Aorta (tissue), 5 donors: Measurements from ENCODE around the gene MRPS6. TPM values are rescaled to one million over a fixed set of nuclear protein-coding genes. Genes with fewer than 3 reads are reported as not detected.

ENCODE experiments used
- ATAC-seq: fragments of 200-7000 bp; cut with Tn5 transposase; one replicate; pipeline ENCODE4 v1.9.1; 2022; ENCODE audit warnings: moderate library complexity; ENCODE audit not compliant: low FRiP score
- DNase-seq, 2 donors: peaks; one replicate each; pipeline ENCODE4 v3.0.0-alpha.2; 2020
- H3K27ac ChIP-seq, 2 donors: one replicate each; pipeline ENCODE4 v1.5.1; 2013; ENCODE audit warnings: low read length in 2 of 2, mild to moderate bottlenecking in 2 of 2, moderate library complexity in 2 of 2, control low read depth in 1 of 2, inconsistent platforms in 1 of 2, low read depth in 1 of 2
- H3K27me3 ChIP-seq, 2 donors: one replicate each; pipeline ENCODE4 v1.6.1; 2013; ENCODE audit warnings: control low read depth in 1 of 2, low read length in 1 of 2, mild to moderate bottlenecking in 1 of 2, moderate library complexity in 1 of 2; ENCODE audit not compliant: insufficient read depth in 2 of 2, control insufficient read depth in 1 of 2
- H3K36me3 ChIP-seq, 2 donors: one replicate each; pipeline ENCODE4 v1.6.1; 2013; ENCODE audit warnings: control low read depth in 1 of 2, low read length in 1 of 2, mild to moderate bottlenecking in 1 of 2; ENCODE audit not compliant: insufficient read depth in 2 of 2, control insufficient read depth in 1 of 2
- H3K4me1 ChIP-seq, 2 donors: one replicate each; pipeline ENCODE4 v1.6.1; 2013; ENCODE audit warnings: low read length in 2 of 2, control low read depth in 1 of 2, mild to moderate bottlenecking in 1 of 2, moderate library complexity in 1 of 2; ENCODE audit not compliant: insufficient read depth in 2 of 2, control insufficient read depth in 1 of 2
- H3K4me3 ChIP-seq, 2 donors: one replicate each; pipeline ENCODE4 v1.5.1; 2013; ENCODE audit warnings: low read length in 2 of 2, control low read depth in 1 of 2, mild to moderate bottlenecking in 1 of 2
- H3K9me3 ChIP-seq: one replicate; pipeline ENCODE4 v1.6.1; 2013; ENCODE audit warnings: mild to moderate bottlenecking, low read length; ENCODE audit not compliant: control insufficient read depth
- WGBS, 2 donors: extraction: QIAGEN DNeasy Blood & Tissue Kit; methylation state at CpG; one replicate each; pipeline ENCODE4 v1.1.7; 2013; 5-methylcytosine and 5-hydroxymethylcytosine counted together
- intact Hi-C, 2 donors: fragments of 100-400 bp; cut with DNase I; formaldehyde crosslinking; loops; one replicate each; pipeline versions ENCODE4 v1.14.2 to v1.15.0; 2022
- polyA plus RNA-seq, 2 donors: library from polyadenylated mRNA; stranded (reverse); fragments of 200-250 nt; gene quantifications; one replicate each; pipeline ENCODE4 v1.2.3, GENCODE V29; 2013
- total RNA-seq, 2 donors: library from RNA; stranded (reverse); fragmentation: NEBNext Ultra II Directional; extraction: Animal tissue kit (Norgen Biotek cat#: 25700); gene quantifications; one replicate each; pipeline ENCODE4 v1.2.1, GENCODE V29; 2021
- donor health status: healthy with polysubstance abuse.
- donor health status: Bipolar disorder and iron deficiency.
- donor health status: DM: no; HTN: no; CAD: no.
- donor health status: DM: no; HTN: no; CAD: no.
- donor health status: DM: yes; HTN: yes; CAD: no.

MRPS6 gene
- total and polyA plus RNA-seq, 4 donors, result 78.4 to 137 (median 106) TPM

GRCh38 chr21:34135330-34135729 lies 62.0 kb downstream of the MRPS6 start:
- no peaks in the 10 kb centered on the region for H3K36me3 ChIP-seq
- intact Hi-C loops, result no loop called here
- DNase-seq (no peak), ATAC-seq (no peak)
- no peak overlapping the region for H3K27ac ChIP-seq
- peaks cover 2 to 19% of the 10 kb centered on the region in 2 donors for H3K4me1 ChIP-seq
- H3K4me3 ChIP-seq, result no peak overlapping the region
- WGBS, 2 donors, result 87 to 92% methylated on average over 5 of the region's 5 CpGs
- H3K9me3 ChIP-seq, result no peaks in the 10 kb centered on the region
- no peaks in the 10 kb centered on the region for H3K27me3 ChIP-seq

GRCh38 chr21:34141373-34141772 lies 68.0 kb downstream of the MRPS6 start:
- no peak for DNase-seq
- peaks cover 0 to 4% of the 10 kb centered on the region in 2 donors for H3K36me3 ChIP-seq
- no peaks in the 10 kb centered on the region for H3K9me3 ChIP-seq
- H3K27ac ChIP-seq, result no peak overlapping the region
- no peak for ATAC-seq
- no peak overlapping the region for H3K4me3 ChIP-seq
- 93 to 98% methylated on average over 4 of the region's 4 CpGs for WGBS, 2 donors
- H3K27me3 ChIP-seq, result no peaks in the 10 kb centered on the region
- intact Hi-C loops, result no loop called here
- peaks cover 0 to 4% of the 10 kb centered on the region in 2 donors for H3K4me1 ChIP-seq

GRCh38 chr21:34143685-34144182 lies 70.4 kb downstream of the MRPS6 start:
- WGBS, 2 donors, result 87 to 91% methylated on average over 13 of the region's 13 CpGs
- DNase-seq (no peak), ATAC-seq (no peak)
- Histone ChIP-seq H3K4me3 (no peak overlapping the region), H3K27ac (no peak overlapping the region), H3K36me3 (peaks cover 0 to 4% of the 10 kb centered on the region in 2 donors), H3K9me3 (no peaks in the 10 kb centered on the region), H3K27me3 (no peaks in the 10 kb centered on the region), H3K4me1 (peaks cover 3 to 4% of the 10 kb centered on the region in 2 donors)
- intact Hi-C loops, result no loop called here

GRCh38 chr21:34144224-34144623 lies 70.8 kb downstream of the MRPS6 start:
- Histone ChIP-seq H3K4me1 (peaks cover 3 to 4% of the 10 kb centered on the region in 2 donors), H3K9me3 (no peaks in the 10 kb centered on the region), H3K27ac (no peak overlapping the region), H3K4me3 (no peak overlapping the region), H3K36me3 (peaks cover 0 to 4% of the 10 kb centered on the region in 2 donors), H3K27me3 (no peaks in the 10 kb centered on the region)
- 87 to 89% methylated on average over 6 of the region's 6 CpGs for WGBS, 2 donors
- DNase-seq (no peak), ATAC-seq (no peak)
- intact Hi-C loops, result no loop called here

DNA sequence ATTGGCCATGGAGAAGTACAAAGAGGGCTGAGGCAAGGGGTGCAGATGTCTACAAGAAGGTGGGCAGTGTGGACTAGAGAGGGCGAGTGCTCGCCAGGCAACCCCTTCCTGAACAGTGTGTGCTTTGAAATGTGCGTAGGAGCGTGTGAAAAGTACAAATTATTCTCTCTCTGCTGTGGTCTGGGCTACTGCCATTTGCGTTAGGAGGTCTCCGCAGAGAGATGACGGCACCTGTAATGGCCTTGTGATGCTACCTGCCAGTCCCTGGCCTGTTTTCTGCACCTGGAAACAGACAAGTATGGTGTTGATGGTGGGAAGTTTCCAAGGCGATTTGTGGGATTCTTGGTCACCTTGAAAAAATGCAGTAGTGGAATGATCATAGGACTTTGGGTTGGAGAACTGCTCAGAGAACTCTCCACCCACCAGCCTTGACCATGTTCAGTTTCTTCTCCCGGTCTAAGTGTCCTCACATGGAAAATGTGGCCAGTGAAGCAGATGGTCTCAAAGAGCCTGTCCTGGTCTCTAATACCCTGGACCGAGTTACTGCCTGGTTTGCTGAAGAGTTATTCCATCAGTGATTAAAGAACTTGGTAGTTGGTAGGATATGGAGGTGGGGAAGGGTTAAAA lies 74.5 kb downstream of the MRPS6 start:
- peaks cover 3 to 4% of the 10 kb centered on the region in 2 donors for H3K4me1 ChIP-seq
- no peaks in the 10 kb centered on the region for H3K27me3 ChIP-seq
- DNase-seq (no peak), ATAC-seq (no peak)
- no peaks in the 10 kb centered on the region for H3K9me3 ChIP-seq
- no peak overlapping the region for H3K27ac ChIP-seq
- peaks cover 0 to 3% of the 10 kb centered on the region in 2 donors for H3K36me3 ChIP-seq
- no peak overlapping the region for H3K4me3 ChIP-seq
- intact Hi-C loops, result no loop called here
- WGBS, 2 donors, result 73 to 76% methylated on average over 10 of the region's 10 CpGs

DNA sequence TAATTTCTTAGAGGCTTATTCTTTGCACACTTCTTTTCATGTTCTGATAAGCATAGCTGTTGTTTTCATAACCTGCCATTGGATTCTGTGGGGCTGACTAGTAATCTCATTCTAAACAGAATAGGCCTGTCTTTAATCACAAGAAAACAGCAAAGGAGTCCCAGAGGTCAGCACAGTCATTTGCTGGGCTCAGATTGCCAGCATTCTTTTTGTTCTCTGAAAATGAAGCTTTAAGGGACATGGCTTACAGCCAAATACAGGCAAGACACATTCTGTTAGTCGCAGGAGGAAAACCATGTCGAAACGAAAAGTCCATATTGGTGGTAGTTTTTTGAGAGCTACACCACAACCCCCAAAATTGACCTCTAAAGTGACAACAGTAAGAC lies 75.0 kb downstream of the MRPS6 start:
- Histone ChIP-seq H3K4me3 (no peak overlapping the region), H3K27ac (no peak overlapping the region), H3K9me3 (no peaks in the 10 kb centered on the region), H3K4me1 (peaks cover 3 to 4% of the 10 kb centered on the region in 2 donors), H3K27me3 (no peaks in the 10 kb centered on the region), H3K36me3 (no peaks in the 10 kb centered on the region)
- 8 to 16% methylated on average over 3 of the region's 3 CpGs for WGBS, 2 donors
- ATAC-seq, result no peak
- intact Hi-C loops, result no loop called here
- DNase-seq, result no peak

DNA sequence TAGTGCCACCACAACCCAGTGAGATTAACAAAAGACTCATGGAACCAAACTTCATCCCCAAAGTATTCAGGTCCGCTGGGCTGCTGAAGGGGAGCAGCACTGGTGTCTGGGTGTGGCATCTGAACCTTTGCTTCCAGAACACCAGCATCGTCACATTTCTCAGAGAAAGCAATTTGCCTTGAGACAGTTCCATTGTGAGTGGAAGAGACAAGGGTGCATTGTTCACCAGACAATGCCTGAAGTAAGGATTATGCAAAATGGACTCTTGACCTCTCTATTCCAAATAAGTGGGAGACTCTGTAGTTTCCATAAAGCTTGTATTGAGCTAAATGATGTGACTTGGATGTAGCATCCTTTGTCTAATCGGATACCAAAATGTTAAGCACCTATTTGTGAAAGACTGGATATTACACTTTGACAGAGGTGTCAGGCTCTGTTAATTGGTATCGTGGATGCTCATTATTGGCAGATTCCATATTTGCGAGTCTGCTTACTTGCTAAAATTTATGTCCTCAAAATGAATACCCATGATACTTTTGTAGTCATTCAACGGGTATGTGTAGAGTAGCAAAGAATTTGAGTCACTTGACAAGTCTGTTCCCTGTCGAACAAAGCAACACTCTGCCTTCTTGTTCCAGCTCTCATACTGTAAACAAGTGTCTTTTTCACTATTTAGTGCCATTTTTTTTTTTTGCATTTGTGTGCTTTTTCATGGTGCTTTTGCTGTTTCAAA lies 75.6 kb downstream of the MRPS6 start:
- DNase-seq (no peak), ATAC-seq (no peak)
- no peaks in the 10 kb centered on the region for H3K27me3 ChIP-seq
- no peaks in the 10 kb centered on the region for H3K36me3 ChIP-seq
- intact Hi-C loops, result no loop called here
- peaks cover 2 to 3% of the 10 kb centered on the region in 2 donors for H3K4me1 ChIP-seq
- H3K9me3 ChIP-seq, result no peaks in the 10 kb centered on the region
- H3K4me3 ChIP-seq, result no peak overlapping the region
- 80 to 86% methylated on average over 7 of the region's 7 CpGs for WGBS, 2 donors
- H3K27ac ChIP-seq, result no peak overlapping the region

DNA sequence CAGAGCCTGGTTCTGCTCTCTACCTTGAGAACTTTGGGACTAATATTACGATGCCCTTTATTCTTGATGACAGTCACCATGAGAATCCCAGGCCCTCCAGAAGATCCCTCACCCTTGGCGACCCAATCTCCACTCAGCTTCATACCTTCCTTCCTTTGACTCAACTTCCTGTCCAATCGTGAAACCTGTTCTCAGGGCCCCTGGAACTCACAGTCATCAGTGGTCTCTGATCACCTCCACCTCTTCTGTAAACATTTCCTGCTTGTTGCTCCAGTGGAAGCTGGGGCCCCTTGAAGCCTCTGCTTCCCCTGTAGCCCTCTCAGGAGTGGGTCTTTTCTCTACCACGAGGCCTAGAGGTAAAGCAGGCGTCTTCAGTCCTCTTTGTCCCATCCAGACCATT lies 79.1 kb downstream of the MRPS6 start:
- H3K36me3 ChIP-seq, result no peaks in the 10 kb centered on the region
- H3K4me1 ChIP-seq, result peaks cover 0 to 3% of the 10 kb centered on the region in 2 donors
- no peaks in the 10 kb centered on the region for H3K9me3 ChIP-seq
- 95 to 96% methylated on average over 5 of the region's 5 CpGs for WGBS, 2 donors
- intact Hi-C loops, result no loop called here
- no peaks in the 10 kb centered on the region for H3K27me3 ChIP-seq
- no peak overlapping the region for H3K4me3 ChIP-seq
- no peak overlapping the region for H3K27ac ChIP-seq
- no peak for DNase-seq
- no peak for ATAC-seq

- H3K4me1 ChIP-seq, result no peaks in the 10 kb centered on the region
- no peak overlapping the region for H3K27ac ChIP-seq
- DNase-seq (no peak), ATAC-seq (no peak)
- H3K4me3 ChIP-seq, result no peak overlapping the region
- WGBS, 2 donors, result 85 to 86% methylated on average over 5 of the region's 5 CpGs
- H3K9me3 ChIP-seq, result no peaks in the 10 kb centered on the region
- H3K27me3 ChIP-seq, result no peaks in the 10 kb centered on the region
- intact Hi-C loops, result no loop called here
- H3K36me3 ChIP-seq, result no peaks in the 10 kb centered on the region
These were observed 81.5 kb downstream of the MRPS6 start for GRCh38 chr21:34154878-34155277.
